CD4-positive, alpha-beta T cell treated with Interleukin-4 for 1 hour (primary cell): Measurements from ENCODE around the gene KIN.
"Not testable (repeated sequence)": the region's sequence is repeated elsewhere in the genome, so short reads cannot be mapped to it uniquely, and the experiment has no call there.

ENCODE experiments used
- DNase-seq, 2 donors: peaks; one replicate each; pipeline ENCODE4 v3.0.0-alpha.2; 2020 to 2022

KIN gene, protein sequence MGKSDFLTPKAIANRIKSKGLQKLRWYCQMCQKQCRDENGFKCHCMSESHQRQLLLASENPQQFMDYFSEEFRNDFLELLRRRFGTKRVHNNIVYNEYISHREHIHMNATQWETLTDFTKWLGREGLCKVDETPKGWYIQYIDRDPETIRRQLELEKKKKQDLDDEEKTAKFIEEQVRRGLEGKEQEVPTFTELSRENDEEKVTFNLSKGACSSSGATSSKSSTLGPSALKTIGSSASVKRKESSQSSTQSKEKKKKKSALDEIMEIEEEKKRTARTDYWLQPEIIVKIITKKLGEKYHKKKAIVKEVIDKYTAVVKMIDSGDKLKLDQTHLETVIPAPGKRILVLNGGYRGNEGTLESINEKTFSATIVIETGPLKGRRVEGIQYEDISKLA

DNA sequence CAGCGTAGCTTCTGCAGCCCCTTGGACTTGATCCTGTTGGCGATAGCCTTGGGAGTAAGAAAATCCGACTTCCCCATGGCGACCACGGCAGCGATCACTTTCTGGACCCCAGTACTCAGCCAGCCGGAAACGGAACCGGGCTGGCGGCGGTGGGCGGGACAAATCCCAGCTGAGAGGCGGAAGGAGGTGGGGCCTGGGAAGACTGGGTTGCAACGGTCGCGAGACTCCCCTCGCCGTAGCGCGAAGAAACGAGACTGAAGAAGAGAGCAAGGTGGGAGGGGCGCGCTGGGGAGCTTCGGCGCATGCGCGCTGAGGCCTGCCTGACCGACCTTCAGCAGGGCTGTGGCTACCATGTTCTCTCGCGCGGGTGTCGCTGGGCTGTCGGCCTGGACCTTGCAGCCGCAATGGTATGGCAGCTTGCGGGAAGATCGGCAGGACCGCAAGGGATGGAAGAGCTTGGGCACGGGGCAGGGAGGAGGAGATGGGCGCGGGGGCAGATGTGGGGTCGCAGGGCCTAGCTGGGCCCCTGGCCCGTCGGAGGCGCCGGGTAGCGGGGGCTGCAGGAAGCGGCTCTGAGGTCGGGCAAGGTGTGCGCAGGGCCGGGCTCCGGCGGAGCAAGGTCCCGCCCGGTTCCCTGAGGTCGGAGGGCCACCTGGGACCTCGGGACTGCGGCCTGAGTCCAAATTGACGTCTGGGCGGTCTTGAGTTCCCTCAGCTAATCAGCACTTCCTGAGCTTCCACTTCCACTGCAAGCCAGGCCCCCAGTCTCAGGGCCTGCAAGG is at the start of gene KIN, which contains the start of gene ATP5F1C:
Gene KIN, minus strand, starts transcription at position 137 of the 782 bp plus-strand sequence. Its CDS starts 60 bp downstream, at position 77.
Gene ATP5F1C, plus strand, starts transcription at position 321 of the 782 bp plus-strand sequence. Its CDS starts 31 bp downstream, at position 352.
- peak; percentile 98 for DNase-seq

DNA sequence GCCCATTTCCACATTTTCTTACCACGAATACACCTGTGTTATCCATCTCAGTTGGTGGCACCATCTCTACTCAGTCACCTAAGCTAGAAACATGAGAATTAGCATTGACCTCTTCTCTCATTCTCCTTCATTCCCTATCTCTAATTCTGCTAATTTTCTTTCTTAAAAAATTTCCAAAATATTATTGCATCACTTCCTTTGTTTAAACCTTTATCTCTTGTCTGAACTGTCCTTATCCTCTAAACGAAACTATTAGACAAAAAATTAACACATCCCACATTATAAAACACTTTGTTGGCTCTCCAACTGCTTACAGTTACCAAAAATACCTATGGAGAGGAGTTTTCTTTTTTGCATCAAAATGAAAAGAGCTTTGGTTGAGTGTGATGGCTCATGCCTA is 48.8 kb upstream of the KIN start:
- DNase-seq = no peak

DNA sequence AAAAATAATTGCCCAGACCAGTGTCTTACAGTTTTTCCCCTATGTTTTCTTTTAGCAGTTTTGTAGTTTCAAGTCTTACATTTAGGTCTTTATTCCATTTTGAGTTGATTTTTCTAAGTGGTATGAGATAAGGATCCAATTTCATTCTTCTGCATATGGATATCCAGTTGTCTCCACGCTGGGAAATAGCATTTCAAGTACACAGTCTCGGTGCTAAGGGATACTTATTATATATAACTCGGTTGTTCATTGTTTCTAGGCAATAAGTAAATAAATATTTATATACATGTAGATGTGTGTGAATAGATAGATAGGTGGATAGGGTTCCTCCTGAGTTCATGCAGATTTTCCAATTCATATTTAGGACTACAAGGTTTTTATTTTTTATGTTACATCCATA is 46.5 kb upstream of the KIN start:
- DNase-seq = no peak

DNA sequence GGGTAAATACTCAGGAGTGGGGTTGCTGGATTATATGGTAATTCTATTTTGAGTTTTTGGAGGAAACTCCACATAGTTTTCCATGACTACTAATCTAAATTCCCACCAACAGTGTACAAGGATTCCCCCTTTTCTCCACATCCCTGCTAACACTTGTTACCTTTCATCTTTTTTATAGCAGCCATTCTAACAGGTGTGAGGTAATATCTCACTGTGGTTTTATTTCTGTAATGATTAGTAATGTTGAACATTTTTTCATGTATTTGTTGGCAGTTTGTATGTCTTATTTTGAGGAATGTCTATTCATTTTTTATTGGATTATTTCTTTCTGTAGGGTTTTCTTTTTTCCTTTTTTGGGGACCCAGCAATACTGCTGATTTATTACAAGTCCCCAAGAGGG is 45.4 kb upstream of the KIN start:
- no peak for DNase-seq

DNA sequence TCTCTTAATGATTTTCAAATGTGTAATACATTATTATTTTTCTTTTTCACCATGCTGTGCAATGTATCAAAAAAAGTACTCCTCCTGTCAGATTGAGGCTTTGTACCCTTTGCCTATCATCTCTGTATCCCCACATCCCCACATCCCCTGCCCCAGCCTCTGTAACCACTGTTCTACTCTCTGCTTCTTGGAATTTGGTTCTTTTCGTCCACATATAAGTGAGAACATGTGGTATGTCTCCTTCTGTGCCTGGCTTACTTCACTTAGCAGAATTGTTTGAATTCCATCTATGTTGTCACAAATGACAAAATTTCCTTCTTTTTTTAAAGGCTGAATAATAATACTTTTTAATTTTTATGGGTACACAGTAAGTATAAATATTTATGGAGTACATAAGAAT is 44.3 kb upstream of the KIN start:
- no peak for DNase-seq

DNA sequence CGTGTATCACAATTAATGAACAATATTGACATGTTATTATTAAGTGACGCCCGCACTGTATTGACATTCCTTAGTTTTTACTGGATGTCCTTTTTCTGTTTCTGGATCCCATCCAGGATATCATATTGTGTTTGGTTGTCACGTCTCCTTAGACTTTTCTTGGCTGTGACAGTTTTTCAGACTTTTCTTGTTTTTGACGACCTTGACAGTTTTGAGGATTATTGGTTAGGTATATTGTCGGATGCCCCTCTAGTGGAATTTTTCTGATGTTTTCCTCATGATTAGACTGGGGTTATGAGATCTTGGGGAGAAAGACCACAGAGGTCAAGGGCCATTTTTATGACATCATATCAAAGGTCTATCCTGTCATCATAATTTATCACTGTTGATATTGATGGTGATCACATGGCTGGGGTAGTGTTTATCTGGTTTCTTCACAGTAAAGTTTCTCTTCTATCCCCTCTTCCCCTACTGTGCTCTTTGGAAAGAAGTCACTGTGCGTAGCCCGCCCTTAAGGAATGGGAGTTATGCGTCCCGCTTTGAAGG is 41.6 kb upstream of the KIN start:
- DNase-seq = no peak

DNA sequence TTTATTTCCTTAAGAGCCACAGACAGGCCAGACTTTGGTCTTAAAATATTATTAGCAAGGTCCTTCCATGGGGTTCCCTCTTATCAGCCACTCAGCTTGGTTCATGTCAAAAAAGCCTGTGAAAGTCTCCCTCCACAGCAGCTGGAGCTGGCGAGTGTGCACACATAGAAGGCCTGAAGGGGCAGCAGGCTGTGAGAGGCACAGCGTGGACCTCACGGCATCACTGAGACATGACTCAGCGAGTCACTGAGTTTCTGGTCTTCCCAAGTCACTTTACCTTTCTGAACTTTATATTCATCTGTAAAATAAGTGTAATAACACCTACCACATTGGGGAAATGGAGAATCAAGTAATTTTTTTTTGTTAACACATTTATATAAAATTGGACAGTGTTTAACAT is 39.2 kb upstream of the KIN start:
- DNase-seq = no peak

DNA sequence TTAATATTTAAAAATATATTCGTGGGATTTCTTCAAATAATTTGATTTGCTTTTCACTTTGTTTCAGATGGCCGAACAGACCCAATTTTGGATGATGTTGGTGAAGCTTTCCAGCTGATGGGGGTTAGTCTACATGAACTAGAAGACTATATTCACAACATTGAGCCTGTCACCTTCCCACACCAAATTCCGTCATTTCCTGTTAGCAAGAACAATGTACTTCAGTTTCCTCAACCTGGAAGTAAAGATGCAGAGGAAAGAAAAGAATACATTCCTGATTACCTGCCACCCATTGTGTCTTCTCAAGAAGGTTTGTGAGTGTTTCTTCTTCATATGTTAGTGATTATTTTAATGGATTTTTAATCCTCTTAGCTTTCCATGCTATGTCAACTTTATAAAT is 36.5 kb upstream of the KIN start:
- DNase-seq = no peak

DNA sequence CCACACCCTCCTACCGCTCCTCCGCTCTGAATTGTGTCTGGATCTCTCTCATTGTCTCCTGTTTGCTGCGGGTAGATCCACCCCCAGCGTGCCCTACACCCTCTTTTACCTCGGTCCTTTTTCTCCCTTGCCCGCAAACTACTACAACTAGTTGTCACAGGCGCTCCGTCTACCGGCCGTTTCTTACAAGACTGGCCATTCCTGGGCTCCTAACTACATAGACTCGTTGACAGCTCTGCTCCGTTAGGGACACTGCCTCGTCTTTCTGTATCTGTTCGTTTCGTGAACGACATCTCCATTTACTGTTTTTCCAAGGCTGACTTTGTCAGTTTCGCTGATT is 31.3 kb upstream of the KIN start:
- DNase-seq = peak; percentile 15 to 25

DNA sequence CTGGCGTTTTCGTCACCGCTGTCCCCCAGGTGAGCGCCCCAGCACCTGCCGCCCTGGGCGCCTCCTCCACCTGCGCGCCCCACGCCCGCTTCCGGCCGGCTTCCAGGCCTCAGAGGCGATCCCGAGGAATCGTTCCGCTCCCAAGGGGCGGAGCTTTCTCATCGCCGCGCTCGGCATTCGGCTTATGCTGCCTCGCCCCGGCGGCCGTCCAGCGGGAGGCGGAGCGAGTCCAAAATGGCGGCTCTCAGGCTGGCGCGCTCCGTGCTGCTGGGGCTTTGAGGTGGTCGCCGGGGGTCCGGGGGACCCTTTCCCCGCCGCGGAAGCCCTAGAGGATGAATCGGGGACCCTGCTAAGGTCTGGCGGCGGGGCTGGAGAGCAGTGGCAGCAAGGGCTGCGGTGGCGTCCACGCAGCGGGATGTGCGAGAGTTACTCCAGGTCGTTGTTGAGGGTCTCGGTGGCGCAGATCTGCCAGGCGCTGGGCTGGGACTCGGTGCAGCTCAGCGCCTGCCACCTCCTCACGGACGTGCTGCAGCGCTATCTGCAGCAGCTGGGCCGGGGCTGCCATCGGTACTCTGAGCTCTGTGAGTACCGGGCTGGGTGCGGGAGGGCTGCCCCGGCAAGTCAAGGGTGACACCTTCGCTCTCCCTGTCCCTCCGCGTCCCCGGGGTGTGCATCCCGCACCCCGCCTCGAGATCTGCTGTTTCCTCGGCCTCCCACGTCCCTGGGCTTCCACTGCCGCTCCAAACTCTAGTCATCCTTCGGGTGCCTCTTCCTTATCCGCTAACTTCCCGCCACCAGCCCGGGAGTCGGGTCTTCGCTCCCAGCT is 30.7 kb upstream of the KIN start, which contains the start of gene TAF3:
Gene TAF3, plus strand, starts transcription at position 211 of the 826 bp plus-strand sequence. Its CDS starts 205 bp downstream, at position 416.
- DNase-seq = peak; percentile 88 to 91

DNA sequence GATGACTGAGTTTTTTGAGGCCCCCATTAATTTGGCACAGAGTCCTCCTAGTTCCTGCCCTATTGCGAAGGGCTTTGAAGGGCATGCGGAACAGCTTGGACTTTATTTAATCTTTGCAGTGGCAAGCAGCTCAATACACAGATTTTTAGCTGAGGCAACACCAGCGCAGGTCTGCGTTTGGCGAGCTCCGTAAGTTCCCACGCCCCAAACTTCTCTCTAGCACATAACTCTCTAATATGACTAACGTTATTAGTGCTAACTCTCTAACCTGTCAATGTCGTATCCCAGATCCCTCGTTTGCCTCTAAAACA is 30.1 kb upstream of the KIN start:
- no peak for DNase-seq

DNA sequence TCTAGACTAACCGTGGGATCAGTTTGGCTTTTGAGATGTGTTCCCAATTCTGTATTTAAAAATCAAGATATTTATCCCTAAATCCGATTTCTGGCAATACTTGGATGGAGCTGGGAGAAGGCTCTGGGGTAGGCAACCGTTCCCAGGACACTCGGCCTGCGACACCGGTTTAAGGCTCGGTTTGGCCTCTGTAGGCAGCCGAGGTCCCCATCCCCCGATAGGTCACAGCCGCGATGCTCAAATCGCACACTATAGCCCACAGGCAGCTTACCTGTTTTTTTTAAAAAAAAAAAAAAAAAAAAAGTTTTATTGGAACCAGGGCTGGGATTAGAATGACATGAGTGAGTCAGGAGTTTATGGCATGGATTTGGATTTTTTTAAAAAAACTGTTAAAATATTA is 29.8 kb upstream of the KIN start:
- DNase-seq = no peak

DNA sequence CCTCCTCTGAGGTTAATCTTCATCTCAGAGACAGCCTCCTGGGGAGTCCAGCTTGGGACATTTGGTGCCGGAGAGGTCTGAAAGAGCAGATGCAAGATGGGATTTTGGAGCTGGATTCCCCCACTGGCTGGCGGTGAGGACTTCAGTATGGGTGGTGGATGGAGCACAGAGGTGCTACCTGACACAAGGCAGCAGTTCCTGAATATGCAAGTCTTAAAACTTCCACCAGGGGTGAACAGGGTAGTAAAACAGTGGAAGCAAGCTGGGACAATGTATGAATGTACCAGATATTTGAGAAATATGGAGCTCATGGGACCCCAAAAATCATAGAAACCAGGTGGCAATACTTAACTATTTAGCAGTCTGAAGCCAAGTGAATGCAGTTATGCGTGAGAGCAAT is 25.7 kb upstream of the KIN start:
- DNase-seq = no peak

DNA sequence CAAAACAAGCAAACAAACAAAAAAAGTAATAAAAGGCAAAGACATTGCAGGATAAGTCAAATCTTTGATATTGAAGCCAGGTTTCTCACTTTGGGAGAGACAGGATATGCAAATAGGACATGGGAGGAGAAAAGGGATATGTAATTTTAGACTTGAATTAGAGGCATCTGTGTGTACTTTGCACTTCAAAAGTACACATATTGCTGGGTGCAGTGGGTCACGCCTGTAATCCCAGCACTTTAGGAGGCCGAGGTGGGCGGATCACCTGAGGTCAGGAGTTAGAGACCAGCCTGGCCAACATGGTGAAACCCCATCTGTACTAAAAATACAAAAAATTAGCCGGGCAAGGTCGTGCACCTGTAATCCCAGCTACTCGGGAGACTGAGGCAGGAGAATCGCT is 23.9 kb upstream of the KIN start:
- not testable (repeated sequence) for DNase-seq

DNA sequence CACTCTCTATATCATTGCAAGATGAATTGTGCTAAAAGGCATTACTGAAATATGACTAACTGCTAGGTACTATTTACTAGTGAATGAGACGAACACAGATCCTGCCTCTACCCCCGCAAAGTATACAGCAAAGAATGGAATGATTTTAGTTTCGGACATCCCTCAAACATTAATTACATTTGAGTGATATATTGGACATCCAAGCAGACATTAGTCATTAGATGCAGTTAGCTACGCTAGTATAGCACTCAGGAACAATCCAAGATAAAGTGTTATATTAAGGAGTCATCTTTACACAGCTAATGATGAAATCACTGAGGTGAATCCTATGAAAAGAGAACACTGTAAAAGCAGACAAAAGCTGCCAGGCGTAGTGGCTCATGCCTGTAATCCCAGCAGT is 23.2 kb upstream of the KIN start:
- DNase-seq = no peak

DNA sequence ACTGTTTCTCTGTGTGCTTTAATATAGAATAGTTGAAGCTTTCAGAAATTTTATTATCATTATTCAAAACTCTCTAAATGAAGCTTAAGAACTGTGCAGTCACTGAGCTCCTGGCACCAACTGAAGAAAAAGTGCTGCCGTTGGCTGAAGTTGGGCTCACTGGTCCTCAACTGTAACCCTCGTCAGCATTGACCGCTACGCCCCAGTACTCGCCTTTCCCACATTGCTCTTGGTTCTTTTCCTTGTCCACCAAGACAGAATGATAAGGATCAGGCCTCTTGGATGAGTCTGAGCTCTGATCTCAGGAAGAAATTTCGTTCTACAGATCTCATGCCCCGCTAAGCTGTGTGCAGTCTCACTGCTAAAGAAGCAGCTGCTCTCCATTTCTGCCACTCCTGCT is 22.6 kb upstream of the KIN start:
- DNase-seq = no peak

DNA sequence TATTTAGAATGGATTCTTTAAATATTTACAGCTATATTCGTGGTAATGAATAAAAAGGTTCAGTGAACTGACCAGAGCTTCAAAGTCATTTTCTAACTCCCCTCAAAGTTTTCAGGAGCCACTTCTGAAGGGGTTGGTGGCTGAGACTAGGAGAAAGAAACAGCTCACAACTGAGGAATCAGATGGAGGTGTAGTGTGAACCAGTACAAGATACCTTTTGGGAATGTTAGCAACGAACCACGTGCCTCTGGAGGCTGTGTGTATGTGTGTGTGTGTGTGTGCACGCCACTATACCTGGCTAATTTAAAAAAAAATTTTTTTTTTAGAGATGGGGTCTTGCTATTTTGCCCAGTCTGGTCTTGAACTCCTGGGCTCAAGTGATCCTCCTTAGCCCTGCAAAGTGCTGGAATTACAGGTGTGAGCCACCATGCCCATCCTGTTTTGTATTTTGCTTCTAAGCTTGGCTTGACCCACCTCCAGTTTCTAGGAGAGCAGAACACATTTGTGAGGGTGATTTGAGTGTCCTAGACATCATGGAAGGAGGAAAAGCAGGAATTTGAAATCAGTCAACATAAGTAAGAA is 21.0 kb upstream of the KIN start:
- no peak for DNase-seq

DNA sequence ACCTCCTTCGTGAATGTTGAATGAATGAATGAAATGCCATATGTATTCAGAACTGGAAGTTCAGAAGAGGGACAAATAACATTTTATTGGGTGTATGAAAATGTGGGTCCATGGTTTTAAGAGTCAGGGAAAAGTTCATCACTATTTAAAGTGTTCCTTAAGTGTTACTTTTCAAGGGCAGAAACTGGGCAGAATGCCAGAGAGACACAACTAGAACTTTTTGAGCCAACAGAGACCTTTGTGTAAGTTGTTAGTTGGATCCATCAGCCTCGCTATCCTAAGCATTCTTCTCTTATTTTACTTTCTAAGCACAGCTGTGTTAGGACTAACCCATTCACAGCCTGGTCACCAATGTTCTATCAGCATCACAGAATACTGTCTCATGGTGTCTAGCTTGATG is 16.9 kb upstream of the KIN start:
- DNase-seq = no peak

DNA sequence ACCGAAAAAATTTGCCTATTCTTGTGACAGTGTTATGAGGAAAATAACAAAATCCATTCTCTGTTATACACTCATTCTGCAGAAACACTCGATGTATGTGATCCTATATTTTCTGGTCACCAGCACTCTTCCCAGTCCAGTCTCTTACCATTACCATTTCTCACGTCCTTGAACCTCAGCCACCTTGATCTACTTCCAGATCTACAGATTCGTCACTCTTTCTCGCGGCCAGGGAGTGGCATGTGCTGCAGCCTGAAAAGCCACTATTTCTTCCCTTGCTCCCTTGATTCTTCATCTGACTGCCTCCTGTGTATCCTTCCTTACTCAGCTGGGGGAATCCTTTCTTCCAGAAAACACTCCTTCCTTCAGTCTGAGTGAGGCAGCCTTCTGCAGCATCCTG is 16.4 kb upstream of the KIN start:
- DNase-seq = no peak

DNA sequence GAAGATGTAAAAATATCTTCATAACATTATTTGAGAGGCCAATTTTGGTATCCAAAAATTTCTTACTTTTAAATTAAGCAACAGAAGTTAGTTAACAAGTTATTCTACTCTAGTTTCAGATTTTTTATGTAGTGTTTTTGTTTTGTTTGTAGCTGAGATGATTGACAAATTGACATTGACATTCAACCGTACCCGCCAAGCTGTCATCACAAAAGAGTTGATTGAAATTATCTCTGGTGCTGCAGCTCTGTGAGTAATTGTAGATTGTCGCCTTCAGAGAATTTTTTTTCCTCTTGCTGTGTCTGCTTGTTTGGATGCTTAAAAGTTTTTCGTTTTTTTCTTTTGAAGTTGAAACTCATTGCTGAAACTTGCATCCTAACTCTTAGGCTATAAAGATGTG is 14.8 kb upstream of the KIN start:
- DNase-seq = no peak

DNA sequence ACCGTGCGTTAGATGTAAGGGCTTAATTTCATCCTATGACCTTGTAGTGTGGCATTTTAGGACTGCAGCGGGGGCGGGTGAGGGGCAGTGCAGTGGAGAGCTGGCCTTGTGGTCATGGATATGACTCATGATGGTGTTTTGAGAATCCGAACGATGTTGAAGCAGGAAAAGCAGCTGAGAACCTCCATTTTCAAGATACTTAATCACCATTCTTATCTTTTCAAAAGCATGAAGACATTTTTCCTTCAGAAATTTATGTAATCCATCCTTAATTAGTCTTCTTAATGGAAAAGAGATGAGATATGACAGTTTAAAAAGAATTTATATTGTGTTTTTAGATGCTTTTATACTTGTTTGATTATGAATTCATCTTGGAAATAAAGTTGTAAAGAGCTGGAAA is 9.8 kb upstream of the KIN start:
- no peak for DNase-seq

DNA sequence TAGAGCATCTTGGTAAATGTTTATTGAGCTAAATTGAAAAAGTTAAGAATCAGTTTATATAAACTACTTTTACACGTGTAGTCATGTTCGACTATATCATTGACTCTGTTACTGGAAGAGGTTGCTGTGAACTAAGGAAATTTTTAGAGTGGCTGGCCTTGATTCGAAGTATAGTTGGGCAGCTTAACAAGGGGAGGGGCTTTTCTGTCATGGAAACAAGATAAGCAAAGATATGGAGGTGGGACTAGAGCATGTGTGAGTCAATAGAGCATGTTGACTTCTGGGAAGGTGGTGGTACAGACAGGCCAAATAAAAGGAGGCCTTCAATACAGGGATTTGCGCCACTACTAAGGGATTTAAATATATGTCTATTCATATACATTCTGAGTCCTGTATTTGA is 7.8 kb upstream of the KIN start:
- no peak for DNase-seq
